Measurements from ENCODE around the gene ZBTB3. TPM values are rescaled to one million over a fixed set of nuclear protein-coding genes. Genes with fewer than 3 reads are reported as not detected.

The ZBTB3 gene
- total and polyA plus RNA-seq, 2 donors (not counting 3 experiments of a cell fraction or from before 2014, with no cell fraction given), result 3.7 to 6.9 TPM

DNA sequence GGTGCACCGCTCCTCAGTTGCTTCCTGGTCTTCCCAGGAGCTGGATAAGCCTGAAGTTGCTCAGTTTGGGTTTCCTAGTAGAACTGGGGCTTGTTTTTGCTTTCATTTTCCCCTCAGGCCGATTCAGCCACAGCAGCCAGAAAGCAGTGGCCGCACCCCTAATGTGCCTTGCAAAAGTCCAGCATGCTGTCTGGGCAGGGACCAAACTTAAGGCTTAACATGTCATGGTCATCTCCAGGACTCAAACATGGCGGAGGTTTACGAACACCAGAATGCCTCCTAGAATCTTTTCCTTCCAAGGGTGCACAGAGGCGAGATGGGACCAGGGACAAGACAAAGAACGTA is 44.0 kb downstream of the ZBTB3 start:
- H3K27me3 ChIP-seq (ENCODE audit: control insufficient read depth in 2 of 2, insufficient read depth in 2 of 2, low read length in 2 of 2), result no peaks in the 10 kb centered on the region
- intact Hi-C loops (cut with micrococcal nuclease), result no loop called here
- H3K9me1 ChIP-seq (replicated peaks; ENCODE audit: control insufficient read depth, extremely low read depth, insufficient read depth, low read length), result no peaks in the 10 kb centered on the region
- H4K20me1 ChIP-seq (replicated peaks; ENCODE audit: control insufficient read depth, extremely low read depth, insufficient read depth, low read length), result no peaks in the 10 kb centered on the region
- H3K9me3 ChIP-seq (replicated peaks; ENCODE audit: control insufficient read depth, insufficient read depth, low read length), result no peaks in the 10 kb centered on the region
- dilution Hi-C loops (cut with MboI; ENCODE audit: extremely low pct_ligation_motif_present, low sequenced_read_pairs), result no loop called here
- TF ChIP-seq EZH2 (IDR thresholded peaks at IDR 0.05; ENCODE audit: borderline replicate concordance, low read depth, low read length, severe bottlenecking), result no peak
- TF ChIP-seq, protein P1, sequence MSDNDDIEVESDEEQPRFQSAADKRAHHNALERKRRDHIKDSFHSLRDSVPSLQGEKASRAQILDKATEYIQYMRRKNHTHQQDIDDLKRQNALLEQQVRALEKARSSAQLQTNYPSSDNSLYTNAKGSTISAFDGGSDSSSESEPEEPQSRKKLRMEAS (IDR thresholded peaks at IDR 0.05; ENCODE audit: insufficient read depth, insufficient read length), result no peak
- TF ChIP-seq, protein P2, sequence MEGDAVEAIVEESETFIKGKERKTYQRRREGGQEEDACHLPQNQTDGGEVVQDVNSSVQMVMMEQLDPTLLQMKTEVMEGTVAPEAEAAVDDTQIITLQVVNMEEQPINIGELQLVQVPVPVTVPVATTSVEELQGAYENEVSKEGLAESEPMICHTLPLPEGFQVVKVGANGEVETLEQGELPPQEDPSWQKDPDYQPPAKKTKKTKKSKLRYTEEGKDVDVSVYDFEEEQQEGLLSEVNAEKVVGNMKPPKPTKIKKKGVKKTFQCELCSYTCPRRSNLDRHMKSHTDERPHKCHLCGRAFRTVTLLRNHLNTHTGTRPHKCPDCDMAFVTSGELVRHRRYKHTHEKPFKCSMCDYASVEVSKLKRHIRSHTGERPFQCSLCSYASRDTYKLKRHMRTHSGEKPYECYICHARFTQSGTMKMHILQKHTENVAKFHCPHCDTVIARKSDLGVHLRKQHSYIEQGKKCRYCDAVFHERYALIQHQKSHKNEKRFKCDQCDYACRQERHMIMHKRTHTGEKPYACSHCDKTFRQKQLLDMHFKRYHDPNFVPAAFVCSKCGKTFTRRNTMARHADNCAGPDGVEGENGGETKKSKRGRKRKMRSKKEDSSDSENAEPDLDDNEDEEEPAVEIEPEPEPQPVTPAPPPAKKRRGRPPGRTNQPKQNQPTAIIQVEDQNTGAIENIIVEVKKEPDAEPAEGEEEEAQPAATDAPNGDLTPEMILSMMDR (IDR thresholded peaks at IDR 0.05; ENCODE audit: extremely low read depth in 1 of 2, insufficient read depth in 1 of 2, low read depth in 1 of 2, low read length in 2 of 2), result no peak
- no peak for TF ChIP-seq GATA2 (IDR thresholded peaks at IDR 0.05; ENCODE audit: insufficient read depth, insufficient read length, low read depth, low read length)
- TF ChIP-seq MYC (IDR thresholded peaks at IDR 0.05; ENCODE audit: low read depth, low read length), result no peak
- TF ChIP-seq FOS (IDR thresholded peaks at IDR 0.05; ENCODE audit: borderline replicate concordance, insufficient read depth, low read length), result no peak
- no peak for TF ChIP-seq POLR2A (IDR thresholded peaks at IDR 0.05; ENCODE audit: low read depth, low read length)
- no peak for TF ChIP-seq POLR2AphosphoS5 (IDR thresholded peaks at IDR 0.05; ENCODE audit: insufficient read depth, low read depth, low read length)
- no peak for TF ChIP-seq JUN (IDR thresholded peaks at IDR 0.05; ENCODE audit: borderline replicate concordance, insufficient read depth, insufficient read length, low read depth)
- no peaks in the 10 kb centered on the region for H3K79me2 ChIP-seq (ENCODE audit: control insufficient read depth, insufficient read depth, low read length)
- FAIRE-seq (peak; percentile 85), DNase-seq (ENCODE audit: low read depth, low spot score) (no peak)
- H3K4me1 ChIP-seq (ENCODE audit: control insufficient read depth, extremely low read depth, insufficient read depth, low read length), result peaks cover 25% of the 10 kb centered on the region
- ChIA-PET POLR2A (interaction anchor here (0.5 to 2.8 kb wide), 5 partner anchors 17 to 256 kb away, joined by 3 to 8 read pairs (median 5); partner anchors contain the start of genes C11orf98, CSKMT and HNRNPUL2), CTCF (interaction anchor here (1.0 to 1.7 kb wide), 4 partner anchors 17 to 77 kb away, joined by 3 to 7 read pairs (median 6); partner anchors contain the start of genes HNRNPUL2, TMEM179B and ZBTB3)
- peak overlapping the region; percentile 88 for H2AFZ ChIP-seq (ENCODE audit: low read depth, low read length)
- peaks cover 13 to 16% of the 10 kb centered on the region in 2 experiments for H3K36me3 ChIP-seq (ENCODE audit: control insufficient read depth in 2 of 2, extremely low read depth in 1 of 2, insufficient read depth in 2 of 2, low read length in 2 of 2)
- H3K4me2 ChIP-seq (ENCODE audit: insufficient read depth, low read length), result peak overlapping the region; percentile 85
- peak overlapping the region; percentile 78 for H3K9ac ChIP-seq (replicated peaks; ENCODE audit: extremely low read depth, insufficient read depth, low read length)
- TSS peak; percentile 89 for BruUV-seq (replicated peaks)
- peak overlapping the region; percentile 73 for H3K27ac ChIP-seq (ENCODE audit: insufficient read depth, low read depth, low read length)
- H3K4me3 ChIP-seq (replicated peaks in 1 of 3; ENCODE audit: insufficient read depth in 1 of 3, low read depth in 1 of 3, low read length in 3 of 3), result peak overlapping the region; percentile 22 to 68 (median 58)
